Spleen (tissue), 7 donors: ENCODE results near the gene CCIN.

Experiments
- POLR2A ChIP-seq, 3 donors: fragments of 450-650 bp; IDR thresholded peaks; one replicate each; pipeline ENCODE4 v1.5.1; 2017; ENCODE audit warnings: antibody characterized with exemption in 3 of 3, mild to moderate bottlenecking in 1 of 3
- TF ChIP-seq, protein P1 (sequence below), 11 experiments: fragments of 200-600 bp in 7 of 11; fragments of 450-650 bp in 4 of 11; sonication (generic) in 4 of 11; IDR thresholded peaks in 8 of 11; conservative IDR thresholded peaks in 3 of 11; 1 replicate in 7 of 11; 2 replicates in 4 of 11; pipeline versions ENCODE4 v1.4.0 to v1.8.0; 2016 to 2021; ENCODE audit warnings: antibody characterized with exemption in 11 of 11, inconsistent platforms in 4 of 11, mild to moderate bottlenecking in 1 of 11
- donor health status: DM: no; HTN: no; CAD: no; lungs with moderate emphysema.
- donor health status: DM: no; HTN: no; CAD: no.
- donor health status: DM: no; HTN: no; CAD: no.

DNA sequence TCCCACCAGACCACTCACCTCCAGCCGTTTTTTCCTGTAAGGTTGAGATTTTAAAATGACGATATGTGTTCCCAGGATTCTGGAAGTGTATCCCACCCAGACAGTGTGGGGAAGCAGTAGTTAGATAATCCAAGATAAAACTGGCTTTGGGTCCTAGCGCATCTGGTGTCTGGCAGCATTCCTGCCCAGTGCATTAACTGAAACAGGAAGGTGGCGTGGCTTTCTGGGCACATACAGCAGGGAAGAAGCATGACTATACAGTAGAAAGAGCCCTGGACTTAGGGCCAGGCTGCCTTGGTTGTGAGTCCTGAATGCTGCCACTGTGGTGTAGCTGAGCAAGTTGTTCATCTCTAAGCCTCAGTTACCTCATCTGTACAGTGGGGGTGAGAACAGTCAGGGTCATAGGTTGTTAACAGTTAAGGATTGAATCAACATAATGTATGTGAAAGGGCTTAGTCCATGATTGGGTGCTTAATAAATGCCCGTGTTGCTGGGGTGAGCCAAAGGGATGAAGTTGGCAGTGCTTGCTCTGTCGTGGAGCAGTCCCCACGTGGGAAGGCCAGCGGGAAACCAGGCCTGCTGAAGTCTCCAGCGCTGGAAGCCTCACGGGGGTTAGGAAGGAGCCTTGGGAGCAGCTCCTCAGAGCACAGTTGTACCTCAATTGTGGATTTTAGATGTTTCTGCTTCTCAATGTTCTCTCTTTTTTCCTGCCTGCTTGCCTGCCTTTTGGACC is 39.5 kb downstream of the CCIN start:
- TF ChIP-seq, protein P1, sequence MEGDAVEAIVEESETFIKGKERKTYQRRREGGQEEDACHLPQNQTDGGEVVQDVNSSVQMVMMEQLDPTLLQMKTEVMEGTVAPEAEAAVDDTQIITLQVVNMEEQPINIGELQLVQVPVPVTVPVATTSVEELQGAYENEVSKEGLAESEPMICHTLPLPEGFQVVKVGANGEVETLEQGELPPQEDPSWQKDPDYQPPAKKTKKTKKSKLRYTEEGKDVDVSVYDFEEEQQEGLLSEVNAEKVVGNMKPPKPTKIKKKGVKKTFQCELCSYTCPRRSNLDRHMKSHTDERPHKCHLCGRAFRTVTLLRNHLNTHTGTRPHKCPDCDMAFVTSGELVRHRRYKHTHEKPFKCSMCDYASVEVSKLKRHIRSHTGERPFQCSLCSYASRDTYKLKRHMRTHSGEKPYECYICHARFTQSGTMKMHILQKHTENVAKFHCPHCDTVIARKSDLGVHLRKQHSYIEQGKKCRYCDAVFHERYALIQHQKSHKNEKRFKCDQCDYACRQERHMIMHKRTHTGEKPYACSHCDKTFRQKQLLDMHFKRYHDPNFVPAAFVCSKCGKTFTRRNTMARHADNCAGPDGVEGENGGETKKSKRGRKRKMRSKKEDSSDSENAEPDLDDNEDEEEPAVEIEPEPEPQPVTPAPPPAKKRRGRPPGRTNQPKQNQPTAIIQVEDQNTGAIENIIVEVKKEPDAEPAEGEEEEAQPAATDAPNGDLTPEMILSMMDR (IDR thresholded peaks at IDR 0.05 in 8 of 11, conservative IDR thresholded peaks at IDR 0.05 in 3 of 11): no peak
- TF ChIP-seq POLR2A (IDR thresholded peaks at IDR 0.05): no peak
